HG02759 (cell line): Measurements from ENCODE around the gene COQ5.
"Not testable (repeated sequence)": the region's sequence is repeated elsewhere in the genome, so short reads cannot be mapped to it uniquely, and the experiment has no call there.

Experiments used
- ATAC-seq: cut with Tn5 transposase; IDR thresholded peaks from one replicate; pipeline ENCODE4 v1.9.1; 2021; ENCODE audit warnings: mild to moderate bottlenecking, moderate library complexity; ENCODE audit not compliant: unreplicated experiment

The COQ5 gene, protein sequence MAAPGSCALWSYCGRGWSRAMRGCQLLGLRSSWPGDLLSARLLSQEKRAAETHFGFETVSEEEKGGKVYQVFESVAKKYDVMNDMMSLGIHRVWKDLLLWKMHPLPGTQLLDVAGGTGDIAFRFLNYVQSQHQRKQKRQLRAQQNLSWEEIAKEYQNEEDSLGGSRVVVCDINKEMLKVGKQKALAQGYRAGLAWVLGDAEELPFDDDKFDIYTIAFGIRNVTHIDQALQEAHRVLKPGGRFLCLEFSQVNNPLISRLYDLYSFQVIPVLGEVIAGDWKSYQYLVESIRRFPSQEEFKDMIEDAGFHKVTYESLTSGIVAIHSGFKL

DNA sequence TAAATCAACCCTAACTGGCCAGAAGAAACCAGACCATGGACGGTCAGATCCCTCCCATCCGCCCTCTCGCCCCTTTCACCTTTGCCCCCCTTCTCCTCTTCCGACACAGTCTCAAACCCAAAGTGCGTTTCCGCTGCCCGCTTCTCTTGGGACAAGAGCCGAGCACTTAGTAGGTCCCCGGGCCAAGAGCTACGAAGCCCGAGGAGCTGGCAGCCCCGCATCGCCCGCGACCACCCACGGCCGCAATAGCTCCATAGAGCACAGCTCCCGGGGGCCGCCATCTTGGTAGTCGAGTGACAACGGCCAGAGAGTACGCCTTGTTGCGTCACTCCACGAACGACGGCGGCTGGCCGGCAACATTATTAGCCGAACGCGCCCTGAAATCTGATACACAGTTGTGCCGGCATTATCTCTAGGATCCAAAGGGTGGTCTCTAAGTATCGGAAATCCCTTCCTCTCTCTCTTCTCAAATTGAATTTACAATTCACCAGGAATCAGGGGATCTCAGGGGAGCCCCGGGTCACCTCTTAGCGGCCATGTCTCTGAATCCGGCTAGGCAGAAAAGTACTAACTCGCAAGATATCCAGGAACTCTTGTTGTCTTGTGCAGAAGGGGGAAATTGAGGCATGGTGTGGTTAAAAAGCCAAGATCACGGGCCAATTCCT is at the start of gene COQ5:
COQ5 (minus strand) TSS at position 298 of the 665 bp plus-strand sequence; CDS start at position 281, 17 bp downstream.
- ATAC-seq, result peak; percentile 83

DNA sequence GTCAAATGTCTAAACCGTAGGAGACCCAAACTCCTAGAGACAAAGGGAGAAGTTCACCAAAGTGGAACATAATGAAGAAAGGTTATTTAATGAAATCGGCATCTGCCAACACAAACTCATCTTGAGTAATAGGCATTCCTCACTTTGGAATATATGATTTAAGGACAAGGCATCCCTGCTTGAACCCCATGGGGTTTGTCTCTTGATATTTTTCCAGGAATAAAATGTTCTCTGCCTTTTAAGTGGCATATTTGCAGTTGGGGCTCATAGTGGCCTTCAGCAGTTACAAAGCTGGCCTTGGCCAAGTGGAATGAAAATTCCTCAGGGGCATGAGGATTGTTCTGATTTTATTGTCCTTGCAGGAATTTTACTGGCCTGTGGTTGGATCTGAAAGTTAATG is 45.1 kb upstream of the COQ5 start:
- no peak for ATAC-seq

DNA sequence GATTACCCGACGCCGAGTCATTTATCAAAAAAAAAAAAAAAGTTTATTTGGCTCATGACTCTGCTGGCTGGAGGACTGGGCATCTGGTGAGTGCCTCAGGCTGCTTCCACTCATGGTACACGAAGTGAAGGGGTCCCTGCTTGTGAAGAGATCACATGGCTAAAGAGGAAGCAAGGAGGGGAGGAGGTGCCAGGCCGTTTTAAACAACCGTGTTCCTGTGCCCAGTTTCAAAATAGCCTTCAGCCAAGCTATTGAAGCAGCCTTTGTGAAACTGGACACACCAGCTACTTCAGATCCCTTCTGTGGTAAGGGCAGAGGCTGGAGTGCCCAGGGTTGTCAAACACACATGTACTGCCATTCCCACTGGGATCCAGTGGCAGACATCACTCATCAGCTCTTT is 44.6 kb upstream of the COQ5 start:
- ATAC-seq, result no peak

DNA sequence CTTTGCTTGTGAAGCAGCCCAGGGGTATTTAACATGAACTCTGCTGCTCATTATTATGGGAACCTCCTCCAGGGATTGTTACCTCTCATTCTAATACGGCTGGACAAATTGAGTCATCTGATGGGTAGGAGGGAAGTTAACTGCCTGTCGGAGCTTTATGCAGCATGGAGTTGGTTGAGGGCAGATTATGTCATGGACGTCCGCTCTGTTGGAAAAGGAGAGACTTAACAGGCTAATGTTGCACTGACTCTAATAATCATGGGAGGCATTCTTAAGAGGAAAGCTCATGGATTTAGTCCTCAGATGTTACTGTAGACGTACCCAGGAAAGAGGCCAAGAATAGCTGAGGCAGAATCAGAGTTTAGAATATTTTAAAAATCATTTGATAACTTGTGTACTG is 42.3 kb upstream of the COQ5 start:
- ATAC-seq, result no peak

DNA sequence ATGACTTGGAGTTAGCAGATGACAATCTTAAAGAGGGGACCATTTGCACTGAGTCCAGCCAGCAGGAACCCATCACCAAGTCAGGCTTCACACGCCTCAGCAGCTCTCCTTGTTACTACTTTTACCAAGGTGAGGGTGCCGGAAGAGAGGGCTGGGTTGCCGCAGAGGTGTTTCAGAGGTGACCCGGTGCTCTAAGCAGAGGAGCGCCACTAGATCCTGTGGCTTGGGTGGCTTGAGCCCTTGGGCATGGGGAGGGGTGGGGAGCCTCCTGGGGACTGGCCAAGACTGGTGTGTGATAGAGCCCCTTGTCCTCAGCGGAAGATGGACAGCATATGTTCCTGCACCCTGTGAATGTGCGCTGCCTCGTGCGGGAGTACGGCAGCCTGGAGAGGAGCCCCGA is 34.5 kb upstream of the COQ5 start:
- no peak for ATAC-seq

DNA sequence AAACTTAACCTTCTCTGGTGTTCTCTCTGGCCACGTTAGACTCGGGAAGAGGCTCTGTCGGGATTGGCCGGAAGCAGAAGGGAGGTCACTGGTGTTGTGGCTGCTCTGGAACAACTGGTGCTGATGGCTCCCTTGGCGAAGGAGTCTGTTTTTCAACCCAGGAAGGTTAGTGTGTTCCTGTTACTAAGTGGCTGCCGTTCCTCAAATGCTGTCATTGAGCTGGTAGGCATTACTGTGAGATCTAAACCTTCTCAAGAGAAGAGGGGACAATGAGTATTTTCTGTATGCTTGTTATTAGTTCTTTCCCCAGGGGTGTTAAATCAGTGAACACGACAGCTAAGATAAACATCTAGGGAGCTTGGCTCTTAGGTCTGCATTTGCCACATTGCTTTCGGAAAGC is 33.9 kb upstream of the COQ5 start:
- no peak for ATAC-seq

DNA sequence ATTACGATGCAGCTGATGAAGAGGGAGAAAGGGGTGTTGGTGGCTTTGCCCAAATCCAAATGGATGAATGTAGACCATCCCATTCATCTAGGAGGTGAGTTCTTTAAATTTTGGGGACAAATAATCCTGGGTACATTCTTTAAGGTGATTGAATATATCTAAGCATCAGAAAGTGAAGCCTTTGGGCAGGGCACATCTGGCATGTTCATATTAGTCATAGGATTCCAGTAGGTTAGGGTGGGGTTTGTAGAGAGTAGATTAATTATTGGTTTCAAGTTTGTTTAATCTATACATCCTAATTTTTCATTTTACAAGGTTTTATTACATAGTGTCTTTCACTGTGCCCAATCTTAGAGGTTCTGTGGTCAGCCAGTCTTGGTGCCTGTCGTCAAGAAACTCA is 28.6 kb upstream of the COQ5 start:
- ATAC-seq, result no peak

DNA sequence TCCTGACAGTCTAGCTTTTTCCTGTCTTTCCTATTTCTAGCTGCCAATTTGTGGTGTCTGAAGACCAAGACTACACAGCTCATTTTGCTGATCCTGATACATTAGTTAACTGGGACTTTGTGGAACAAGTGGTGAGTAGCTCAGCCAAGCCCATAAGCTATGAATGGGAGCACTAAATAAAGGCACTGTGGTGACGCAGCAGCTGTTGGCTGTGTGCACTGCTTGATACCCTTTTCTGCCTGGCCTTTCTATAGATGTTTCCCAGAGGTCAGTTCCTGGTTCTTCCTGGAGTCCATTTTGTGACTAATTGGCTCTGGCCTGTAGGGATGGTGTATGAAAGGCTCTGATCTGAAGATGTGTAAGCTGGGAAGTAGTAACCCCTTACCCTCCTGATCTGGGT is 25.7 kb upstream of the COQ5 start:
- no peak for ATAC-seq

DNA sequence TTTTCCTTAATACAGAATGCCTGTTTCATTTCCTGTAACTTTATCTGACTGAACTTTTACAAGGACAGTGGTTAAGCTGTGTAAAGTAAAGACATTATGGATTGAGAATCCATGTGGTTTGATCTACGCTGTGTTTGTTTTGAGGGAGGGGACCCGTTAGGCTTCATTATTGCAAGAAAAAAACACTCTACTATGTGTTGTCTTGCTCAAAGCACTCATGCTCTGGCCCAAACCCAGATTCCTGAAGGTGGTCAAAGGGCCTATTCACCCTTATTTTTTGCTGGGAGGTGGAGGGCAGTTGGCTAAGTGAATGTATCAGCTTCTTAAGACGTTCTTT is 17.1 kb upstream of the COQ5 start:
- ATAC-seq, result no peak

DNA sequence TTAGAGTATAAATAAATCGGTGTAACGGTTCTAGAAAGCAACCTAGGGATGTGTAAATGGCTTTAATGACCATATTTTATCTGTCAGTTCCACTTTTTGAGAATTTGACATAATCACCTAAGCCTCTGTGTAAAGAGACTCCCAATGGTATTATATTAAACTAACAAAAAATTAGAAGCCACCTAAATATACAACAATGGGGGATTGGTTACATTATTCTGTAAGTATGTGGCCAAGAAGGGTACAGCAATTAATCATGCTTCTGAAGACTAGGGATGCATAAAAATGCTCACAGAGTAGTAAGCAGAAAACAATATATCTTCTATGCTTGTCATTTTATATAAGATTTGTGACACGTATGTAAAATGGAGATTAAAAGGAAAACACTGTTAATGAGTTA is 15.7 kb upstream of the COQ5 start:
- no peak for ATAC-seq

DNA sequence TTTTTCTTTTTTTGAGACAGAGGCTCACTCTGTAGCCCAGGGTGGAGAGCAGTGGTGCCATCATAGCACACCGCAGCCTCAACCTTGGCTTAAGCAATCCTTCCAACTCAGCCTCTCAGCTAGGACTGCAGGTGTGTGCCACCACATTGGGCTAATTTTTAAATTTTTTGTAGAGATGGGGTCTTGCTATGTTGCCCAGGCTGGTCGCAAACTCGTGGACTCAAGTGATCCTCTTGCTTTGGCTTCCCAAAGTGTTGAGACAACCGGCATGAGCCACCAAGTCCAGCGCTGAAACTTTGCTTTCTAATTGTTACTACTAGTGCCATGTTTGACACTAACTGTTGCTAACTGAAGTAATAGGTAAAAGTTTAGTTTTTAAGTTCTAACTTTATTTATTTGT is 13.2 kb upstream of the COQ5 start:
- no peak for ATAC-seq

DNA sequence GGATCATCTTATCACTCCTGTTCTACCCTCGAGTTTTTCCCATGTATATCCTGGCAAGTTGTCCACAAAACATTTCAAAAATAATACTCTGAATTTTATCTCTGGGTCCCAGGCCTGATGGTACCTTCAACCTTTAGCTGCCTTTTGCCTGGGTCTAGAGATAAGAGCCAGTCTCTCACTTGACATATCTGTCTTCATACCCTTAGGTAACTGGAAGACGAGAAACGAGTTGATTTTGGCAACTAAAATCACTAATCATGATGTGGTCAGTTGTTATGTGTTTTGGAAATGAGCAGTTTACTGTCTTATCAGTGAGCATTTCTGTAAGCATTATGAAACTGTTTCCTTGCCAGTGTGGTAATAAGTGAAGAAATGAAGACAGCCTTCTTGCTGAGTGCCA is 11.5 kb upstream of the COQ5 start:
- no peak for ATAC-seq

DNA sequence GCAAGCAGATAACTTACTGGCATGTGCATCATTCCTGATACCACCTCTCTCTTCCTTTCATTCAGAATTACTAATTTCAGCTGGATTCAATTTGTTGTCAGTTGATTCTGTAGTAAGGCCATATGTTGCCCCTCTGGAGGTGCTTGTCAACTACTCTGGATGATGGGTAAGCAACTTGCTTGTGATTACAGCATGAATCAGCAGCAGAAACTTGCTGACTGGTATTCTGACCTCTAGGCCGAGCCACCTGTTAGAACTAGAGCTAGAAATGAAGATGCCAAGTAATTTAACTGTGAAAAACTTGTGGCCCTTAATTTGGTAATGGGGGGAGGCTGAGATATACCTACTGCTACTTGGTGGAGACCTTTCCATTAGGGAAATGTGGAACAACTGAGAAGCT is 10.3 kb upstream of the COQ5 start:
- ATAC-seq, result no peak

DNA sequence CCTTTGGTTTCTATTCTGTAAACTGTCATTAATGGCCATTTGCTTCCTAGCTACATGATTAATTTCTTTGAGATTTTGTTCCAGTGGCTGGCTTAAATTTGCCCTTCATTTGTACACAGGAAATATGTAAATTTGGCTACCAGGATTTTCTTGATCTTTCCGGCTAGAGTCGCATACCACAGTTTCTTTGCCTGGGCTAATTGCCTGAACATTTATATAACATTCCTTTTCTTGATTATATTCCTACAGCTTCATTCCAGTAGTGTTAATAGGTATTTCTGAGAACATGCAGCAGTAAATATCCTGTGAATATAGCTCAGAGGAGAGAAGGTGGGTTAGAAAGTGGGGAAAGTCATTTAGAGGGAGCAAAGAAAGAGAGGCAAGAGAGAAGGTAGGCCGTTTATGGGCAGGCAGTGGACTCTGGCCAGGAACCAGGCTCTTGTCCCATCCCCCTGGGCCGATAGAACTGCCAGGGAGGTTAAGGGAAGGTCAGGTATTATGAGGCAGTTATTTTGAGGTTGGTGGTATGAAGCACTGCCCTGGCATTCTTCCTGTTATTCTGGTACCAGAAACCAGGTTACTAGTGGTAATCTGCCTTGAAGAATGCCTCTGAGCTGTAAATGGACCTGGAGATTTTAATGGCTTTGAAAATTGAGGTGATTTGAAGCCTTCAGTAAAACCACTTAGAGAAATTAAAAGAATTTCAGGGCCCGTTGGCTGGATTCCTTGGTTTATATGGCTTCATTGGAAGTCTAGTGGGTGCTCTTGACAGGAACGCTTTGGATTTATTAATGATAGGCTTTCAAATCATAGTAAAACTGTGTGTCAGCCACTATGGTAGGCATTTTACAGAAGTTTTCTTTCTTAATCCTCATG is 9.6 kb upstream of the COQ5 start:
- no peak for ATAC-seq

DNA sequence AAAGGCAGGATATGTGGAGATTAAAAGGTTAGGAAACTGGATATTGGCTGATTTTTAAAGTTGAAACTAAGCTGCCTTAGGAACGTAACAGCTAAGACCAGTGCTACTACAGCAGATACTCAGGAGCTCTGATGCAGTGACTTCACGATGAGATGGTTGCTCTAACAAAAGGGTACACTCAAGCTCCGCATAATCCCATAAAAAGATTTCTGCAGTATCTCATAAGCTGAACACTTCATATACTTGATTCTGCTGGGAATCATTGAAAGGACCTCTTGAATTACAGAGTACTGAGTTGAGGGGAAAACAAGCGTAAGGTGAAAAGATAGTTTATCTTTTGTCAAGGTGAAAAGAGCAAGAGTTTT is 8.9 kb upstream of the COQ5 start:
- ATAC-seq, result no peak

DNA sequence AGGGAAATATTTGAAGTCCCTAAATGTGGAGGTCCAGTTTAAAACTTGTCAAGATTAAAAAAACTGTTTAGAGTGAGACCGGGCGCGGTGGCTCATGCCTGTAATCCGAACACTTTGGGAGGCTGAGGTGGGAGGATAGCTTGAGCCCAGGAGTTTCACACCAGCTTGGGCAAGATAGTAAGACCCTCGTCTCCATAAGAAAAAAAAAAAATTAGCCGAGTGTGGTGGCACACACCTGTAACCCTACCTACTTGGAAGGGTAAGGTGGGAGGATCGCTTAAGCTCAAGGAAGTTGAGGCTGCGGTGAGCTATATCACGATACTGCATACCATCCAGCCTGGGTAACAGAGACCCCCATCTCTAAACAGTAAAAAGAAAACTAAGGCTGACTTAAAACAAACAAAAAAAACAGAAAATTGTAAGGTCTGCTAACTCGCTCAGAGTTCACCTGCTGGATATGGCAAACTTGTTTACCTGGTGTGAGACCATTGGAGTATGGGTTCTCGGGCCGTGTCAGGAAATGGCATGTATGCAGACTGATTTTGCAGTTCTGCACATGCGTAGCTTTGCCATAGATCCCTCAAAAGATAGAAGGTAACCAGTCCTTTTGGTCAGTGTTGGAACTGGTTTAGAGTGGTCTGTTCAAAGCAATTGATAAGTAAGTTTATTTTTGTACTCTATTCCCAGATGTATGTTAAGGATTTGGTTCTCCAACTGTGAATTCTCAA is 7.3 kb upstream of the COQ5 start:
- no peak for ATAC-seq

DNA sequence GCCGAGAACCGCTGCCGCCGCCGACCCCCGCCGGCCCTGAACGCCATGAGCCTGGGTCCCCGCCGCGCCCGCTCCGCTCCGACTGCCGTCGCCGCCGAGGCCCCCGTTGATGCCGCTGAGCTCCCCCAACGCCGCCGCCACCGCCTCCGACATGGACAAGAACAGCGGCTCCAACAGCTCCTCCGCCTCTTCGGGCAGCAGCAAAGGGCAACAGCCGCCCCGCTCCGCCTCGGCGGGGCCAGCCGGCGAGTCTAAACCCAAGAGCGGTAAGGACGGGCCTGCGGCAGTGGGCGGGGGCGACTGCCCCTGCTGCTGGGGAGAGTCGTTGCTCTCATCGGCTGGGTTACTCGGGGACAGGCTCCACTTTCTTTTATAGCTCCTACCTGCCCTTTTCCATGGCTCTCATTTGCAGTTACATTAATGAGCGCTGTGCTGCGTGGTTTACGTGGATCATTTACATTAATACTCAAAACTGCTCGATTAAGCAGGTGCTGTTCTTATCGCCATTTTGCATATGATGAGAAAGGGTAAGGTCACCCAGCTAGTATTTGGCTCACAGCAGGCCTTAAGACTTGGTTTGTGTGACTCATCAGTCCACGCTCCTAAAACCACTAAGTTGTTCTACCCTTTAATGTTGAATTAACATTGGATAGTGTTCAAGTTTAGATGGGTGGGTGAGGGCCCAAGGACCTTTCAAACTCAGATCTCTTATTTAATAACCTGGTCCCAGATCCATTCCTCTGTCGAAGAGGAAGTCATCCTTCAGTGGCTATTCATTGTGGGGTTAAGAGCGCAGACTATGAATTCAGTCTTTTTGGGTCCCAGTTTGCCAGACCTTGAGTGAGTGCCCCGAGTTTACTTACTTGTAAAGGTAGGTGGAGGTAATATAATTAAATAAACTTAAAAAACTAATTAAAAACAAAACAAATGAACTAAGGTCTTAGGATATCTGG is 6.0 kb upstream of the COQ5 start:
- peak; percentile 43 for ATAC-seq

DNA sequence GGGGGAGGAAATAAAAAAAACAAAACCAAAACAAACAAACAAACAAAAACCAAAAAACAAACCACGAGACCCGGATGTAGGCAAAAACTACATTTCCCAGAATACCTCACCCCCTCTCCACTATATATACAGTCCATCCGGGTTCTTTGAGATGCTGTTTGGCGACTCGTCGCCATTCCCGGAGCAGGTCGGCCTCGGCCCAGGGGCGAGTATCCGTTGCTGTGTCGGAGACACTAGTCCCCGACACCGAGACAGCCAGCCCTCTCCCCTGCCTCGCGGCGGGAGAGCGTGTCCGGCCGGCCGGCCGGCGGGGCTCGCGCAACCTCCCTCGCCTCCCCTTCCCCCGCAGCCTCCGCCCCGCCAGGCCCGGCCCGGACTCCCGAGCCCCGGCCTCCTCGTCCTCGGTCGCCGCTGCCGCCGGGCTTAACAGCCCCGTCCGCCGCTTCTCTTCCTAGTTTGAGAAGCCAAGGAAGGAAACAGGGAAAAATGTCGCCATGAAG is 5.3 kb upstream of the COQ5 start, which contains the start of gene RNF10:
RNF10 (plus strand) TSS at position 154 of the 500 bp plus-strand sequence. CDS start 456 bp downstream, outside the sequence.
- peak; percentile 75 for ATAC-seq

DNA sequence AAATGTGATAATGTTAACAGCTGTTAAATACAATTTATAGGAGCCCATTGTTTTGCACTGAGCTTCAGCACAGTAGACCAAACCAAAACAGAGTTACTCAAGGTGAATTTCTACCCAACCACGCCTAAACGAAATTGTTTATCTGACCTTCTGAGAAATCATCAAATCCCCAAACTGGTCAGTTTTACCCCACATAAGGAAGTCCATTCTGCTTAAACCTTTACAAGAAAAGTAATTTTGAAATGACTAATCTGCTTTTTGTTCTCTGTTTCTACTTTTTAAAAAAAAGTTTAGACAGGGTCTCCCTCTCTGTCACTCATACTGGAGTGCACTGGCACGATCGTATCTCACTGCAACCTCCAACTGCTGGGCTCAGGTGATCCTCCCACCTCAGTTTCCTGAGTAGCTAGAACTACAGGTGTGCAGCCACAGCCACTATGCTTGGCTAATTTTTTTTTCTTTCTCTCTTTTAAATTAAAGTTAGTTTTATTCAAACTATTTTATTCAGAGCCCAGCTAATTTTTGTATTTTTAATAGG is 3.8 kb upstream of the COQ5 start:
- ATAC-seq, result no peak

DNA sequence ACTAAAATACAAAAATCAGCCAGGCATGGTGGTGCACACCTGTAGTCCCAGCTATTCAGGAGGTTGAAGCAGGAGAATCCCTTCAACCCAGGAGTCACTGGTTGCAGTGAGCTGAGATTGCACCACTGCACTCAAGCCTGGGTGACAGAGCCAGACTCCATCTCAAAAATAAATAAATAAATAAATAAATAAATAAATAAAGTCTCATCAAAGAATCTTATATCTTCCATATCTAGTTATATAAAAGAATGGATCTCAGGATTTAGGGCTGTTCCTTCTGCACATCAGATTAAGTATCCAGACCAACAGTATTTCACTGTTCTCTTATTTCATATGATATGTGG is 1.4 kb upstream of the COQ5 start:
- not testable (repeated sequence) for ATAC-seq
